Glutamatergic neuron (in vitro differentiated cells): ENCODE measurements around the gene TCEA2. TPM values are rescaled to one million over a fixed set of nuclear protein-coding genes. Genes with fewer than 3 reads are reported as not detected.

Experiments
- DNase-seq: peaks from one replicate; pipeline ENCODE4 v3.0.0; 2022
- H3K27ac Mint-ChIP-seq: one replicate; pipeline ENCODE4 v1.8.0; 2020; ENCODE audit warnings: mild to moderate bottlenecking, mixed read lengths, inconsistent platforms; ENCODE audit not compliant: unreplicated experiment
- H3K27me3 Mint-ChIP-seq: one replicate; pipeline ENCODE4 v1.8.0; 2020; ENCODE audit warnings: mild to moderate bottlenecking, moderate library complexity, mixed read lengths, inconsistent platforms; ENCODE audit not compliant: unreplicated experiment
- H3K36me3 Mint-ChIP-seq: one replicate; pipeline ENCODE4 v1.8.0; 2020; ENCODE audit warnings: mild to moderate bottlenecking, mixed read lengths, inconsistent platforms; ENCODE audit not compliant: unreplicated experiment
- H3K4me1 Mint-ChIP-seq: one replicate; pipeline ENCODE4 v1.8.0; 2020; ENCODE audit warnings: mild to moderate bottlenecking, low read depth, mixed read lengths, inconsistent platforms; ENCODE audit not compliant: unreplicated experiment
- H3K4me3 Mint-ChIP-seq: one replicate; pipeline ENCODE4 v1.8.0; 2020; ENCODE audit warnings: mild to moderate bottlenecking, mixed read lengths, inconsistent platforms; ENCODE audit not compliant: unreplicated experiment
- H3K9me3 Mint-ChIP-seq: one replicate; pipeline ENCODE4 v1.8.0; 2020; ENCODE audit warnings: mild to moderate bottlenecking, moderate library complexity, mixed read lengths, inconsistent platforms; ENCODE audit not compliant: unreplicated experiment
- total RNA-seq: library from RNA; stranded (reverse); fragmentation: NEBNext Ultra II Directional; extraction: Animal tissue kit (Norgen Biotek cat#: 25700); gene quantifications from one replicate; pipeline ENCODE4 v1.2.1, GENCODE V29; 2021; ENCODE audit not compliant: unreplicated experiment
- TF ChIP-seq, protein P1 (sequence below): fragments of 200-600 bp; sonication (generic); IDR thresholded peaks from one replicate; pipeline ENCODE4 v1.5.0; 2021; ENCODE audit not compliant: partially characterized antibody, unreplicated experiment

TCEA2 gene
- total RNA-seq, 1 donor from 2014 or later, result 102 TPM

DNA sequence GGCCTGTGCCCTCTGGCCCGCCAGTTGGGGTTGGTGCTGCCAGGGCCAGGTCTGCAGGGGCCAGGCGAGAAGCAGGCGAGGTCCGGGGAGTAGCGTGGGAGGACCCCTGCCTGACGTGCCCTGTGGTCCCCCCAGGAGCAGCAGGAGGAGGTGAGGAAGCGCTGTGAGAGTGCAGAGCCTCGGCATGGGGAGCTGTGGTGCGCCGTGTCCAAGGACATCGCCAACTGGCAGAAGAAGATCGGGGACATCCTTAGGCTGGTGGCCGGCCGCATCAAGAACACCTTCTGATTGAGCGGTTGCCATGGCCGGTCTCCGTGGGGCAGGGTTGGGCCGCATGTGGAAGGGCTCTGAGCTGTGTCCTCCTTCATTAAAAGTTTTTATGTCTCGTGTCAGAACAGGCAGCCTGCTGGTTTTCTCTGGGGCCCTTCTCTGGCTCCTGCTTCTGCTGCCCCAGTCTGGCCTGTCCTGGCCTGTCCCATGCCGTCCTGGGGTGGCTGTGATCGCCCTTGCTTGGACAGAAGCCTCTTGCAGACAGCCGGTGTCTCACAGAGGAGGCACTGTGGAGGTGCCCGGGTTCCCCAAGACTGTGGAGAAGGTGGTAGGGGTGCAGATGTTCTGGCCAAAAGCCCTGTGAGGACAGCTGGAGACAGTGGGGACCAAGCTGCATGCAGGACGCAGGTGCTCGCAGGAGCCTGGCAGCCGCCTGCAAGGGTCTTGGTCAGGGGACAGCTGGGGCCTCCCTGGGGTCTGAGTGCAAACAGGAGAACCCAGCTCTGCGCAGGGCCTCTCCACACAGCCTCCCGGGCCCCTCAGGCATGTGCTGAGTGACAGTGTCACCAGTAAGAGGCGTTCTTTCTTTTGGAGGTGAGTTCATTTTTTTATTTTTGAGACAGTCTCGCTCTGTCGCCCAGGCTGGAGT, 30.0 kb upstream of the TCEA2 start:
- peak; percentile 65 for DNase-seq
- Mint-ChIP-seq H3K4me3 (peak overlapping the region; percentile 42), H3K27me3 (peaks cover 8% of the 10 kb centered on the region), H3K27ac (peak overlapping the region; percentile 78), H3K36me3 (no peaks in the 10 kb centered on the region), H3K9me3 (peaks cover 12% of the 10 kb centered on the region), H3K4me1 (peaks cover 23% of the 10 kb centered on the region)
- TF ChIP-seq, protein P1, sequence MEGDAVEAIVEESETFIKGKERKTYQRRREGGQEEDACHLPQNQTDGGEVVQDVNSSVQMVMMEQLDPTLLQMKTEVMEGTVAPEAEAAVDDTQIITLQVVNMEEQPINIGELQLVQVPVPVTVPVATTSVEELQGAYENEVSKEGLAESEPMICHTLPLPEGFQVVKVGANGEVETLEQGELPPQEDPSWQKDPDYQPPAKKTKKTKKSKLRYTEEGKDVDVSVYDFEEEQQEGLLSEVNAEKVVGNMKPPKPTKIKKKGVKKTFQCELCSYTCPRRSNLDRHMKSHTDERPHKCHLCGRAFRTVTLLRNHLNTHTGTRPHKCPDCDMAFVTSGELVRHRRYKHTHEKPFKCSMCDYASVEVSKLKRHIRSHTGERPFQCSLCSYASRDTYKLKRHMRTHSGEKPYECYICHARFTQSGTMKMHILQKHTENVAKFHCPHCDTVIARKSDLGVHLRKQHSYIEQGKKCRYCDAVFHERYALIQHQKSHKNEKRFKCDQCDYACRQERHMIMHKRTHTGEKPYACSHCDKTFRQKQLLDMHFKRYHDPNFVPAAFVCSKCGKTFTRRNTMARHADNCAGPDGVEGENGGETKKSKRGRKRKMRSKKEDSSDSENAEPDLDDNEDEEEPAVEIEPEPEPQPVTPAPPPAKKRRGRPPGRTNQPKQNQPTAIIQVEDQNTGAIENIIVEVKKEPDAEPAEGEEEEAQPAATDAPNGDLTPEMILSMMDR, result no peak

DNA sequence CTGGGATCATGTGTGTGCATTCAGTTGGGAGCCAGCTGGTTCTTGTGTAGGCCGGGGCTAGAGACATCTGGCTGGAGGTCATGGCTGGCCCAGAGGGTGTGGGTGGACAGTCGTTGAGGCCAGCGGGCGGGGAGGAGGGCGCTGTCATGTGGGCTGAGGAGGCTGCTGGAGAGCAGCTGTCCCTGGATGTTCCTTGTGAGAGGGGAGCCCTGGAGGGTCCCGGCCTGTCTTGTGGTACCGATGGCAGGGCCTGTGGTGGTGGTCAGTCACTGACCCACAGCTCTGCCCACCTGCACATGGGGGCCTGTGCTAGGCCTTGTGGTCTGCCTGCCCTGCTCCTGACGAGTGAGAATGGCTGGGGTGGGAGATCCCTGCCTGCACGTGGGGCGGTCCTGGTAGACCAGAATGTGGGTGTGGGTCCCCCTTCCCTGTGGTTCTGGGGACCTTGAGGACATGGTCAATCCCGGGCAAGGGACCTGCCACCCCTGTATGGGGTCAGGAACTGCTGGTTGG, 29.0 kb upstream of the TCEA2 start:
- peaks cover 8% of the 10 kb centered on the region for H3K27me3 Mint-ChIP-seq
- peaks cover 12% of the 10 kb centered on the region for H3K9me3 Mint-ChIP-seq
- H3K4me1 Mint-ChIP-seq, result peaks cover 23% of the 10 kb centered on the region
- peak overlapping the region; percentile 42 for H3K4me3 Mint-ChIP-seq
- TF ChIP-seq, protein P1, result no peak
- peak; percentile 28 for DNase-seq
- H3K36me3 Mint-ChIP-seq, result no peaks in the 10 kb centered on the region
- peak overlapping the region; percentile 78 for H3K27ac Mint-ChIP-seq

DNA sequence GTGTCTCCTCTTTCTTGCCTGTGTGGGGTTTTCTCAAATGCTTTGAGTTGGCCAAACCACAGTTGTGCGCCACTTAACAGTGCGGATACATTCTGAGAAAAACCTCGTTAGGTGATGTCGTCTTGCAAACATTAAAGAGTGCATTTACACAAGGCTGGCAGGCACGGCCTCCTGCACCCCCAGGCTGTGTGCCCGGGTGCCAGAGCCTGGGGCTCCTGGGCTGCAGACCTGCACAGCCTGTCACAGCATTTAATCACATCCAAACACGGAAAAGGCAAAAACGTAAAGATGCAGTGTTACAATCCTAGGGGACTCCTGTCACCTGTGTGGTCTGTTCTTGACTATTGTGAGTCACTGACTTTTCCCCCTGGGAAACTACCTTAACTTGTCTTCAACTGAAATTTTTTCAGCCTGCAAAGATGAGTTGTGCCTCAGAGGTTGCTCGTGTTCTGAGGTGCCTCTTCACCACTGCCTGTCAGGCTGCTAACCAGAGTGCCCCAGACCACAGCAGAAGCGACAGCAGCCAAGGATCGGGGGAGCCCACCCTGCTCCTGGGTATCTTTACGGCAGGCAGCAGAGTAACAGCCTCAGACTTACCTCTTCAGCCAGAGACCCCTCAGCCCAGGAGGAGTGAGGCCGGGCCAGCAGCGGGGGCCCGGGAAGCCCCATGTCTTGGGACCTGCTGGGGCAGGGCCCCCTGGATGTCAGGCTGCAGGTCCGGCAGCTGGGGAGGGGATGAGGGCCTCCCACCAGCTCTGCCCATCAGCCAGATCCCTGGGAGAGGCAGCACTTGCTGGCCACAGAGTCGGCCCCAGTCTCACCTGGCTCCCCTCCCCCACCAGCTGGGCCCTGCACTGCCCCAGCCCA, 27.7 kb upstream of the TCEA2 start:
- H3K4me3 Mint-ChIP-seq, result no peak overlapping the region
- H3K4me1 Mint-ChIP-seq, result peaks cover 23% of the 10 kb centered on the region
- H3K9me3 Mint-ChIP-seq, result peaks cover 15% of the 10 kb centered on the region
- H3K27ac Mint-ChIP-seq, result no peak overlapping the region
- H3K36me3 Mint-ChIP-seq, result no peaks in the 10 kb centered on the region
- no peak for DNase-seq
- H3K27me3 Mint-ChIP-seq, result peaks cover 8% of the 10 kb centered on the region
- TF ChIP-seq, protein P1, result no peak

DNA sequence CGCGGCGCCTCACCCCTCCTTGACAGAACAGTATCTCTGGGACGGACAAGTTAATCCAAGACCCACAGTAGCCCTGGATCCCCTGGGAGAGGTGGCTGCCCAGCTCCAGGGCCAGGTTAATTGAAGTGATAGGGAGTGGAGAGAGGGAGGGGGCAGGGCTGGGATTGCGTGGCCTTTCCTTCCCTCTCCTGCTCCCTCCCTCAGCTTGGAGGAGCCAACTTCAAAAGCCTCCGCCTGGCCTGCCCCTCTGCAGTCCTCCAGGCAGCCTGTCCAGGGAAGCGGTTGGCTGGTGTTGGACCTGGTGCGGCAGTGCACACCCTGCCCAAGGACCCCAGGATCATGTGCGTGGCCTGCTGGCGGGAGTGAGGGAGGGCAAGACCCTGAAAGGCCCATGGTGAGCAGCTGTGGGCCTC, 27.1 kb upstream of the TCEA2 start, which contains the start of gene C20orf204:
Gene C20orf204 (plus strand): TSS at position 250 of the 413 bp plus-strand sequence. CDS start 142 bp downstream, at position 392.
- no peak for DNase-seq
- no peak within 1 kb of the TSS for H3K4me3 Mint-ChIP-seq

More for the DNA sequence above, 27.1 kb upstream of the TCEA2 start, which contains the start of gene C20orf204:
- Mint-ChIP-seq H3K27me3 (peaks cover 8% of the 10 kb centered on the region), H3K9me3 (peaks cover 15% of the 10 kb centered on the region), H3K27ac (no peak within 1 kb of the TSS), H3K4me1 (peaks cover 23% of the 10 kb centered on the region), H3K36me3 (no peaks in the 10 kb centered on the region)
- TF ChIP-seq, protein P1, result no peak
